Ectodermal cell (in vitro differentiated cells): ENCODE measurements around the gene TRIM28.
A peak's percentile ranks its signal among the peaks of the same experiment; 100 is the strongest.

Experiments used
- H3K27ac ChIP-seq: 2 replicates; pipeline ENCODE4 v1.7.0; 2013; ENCODE audit warnings: mild to moderate bottlenecking, low read depth, low read length; ENCODE audit not compliant: insufficient read depth, poor library complexity, severe bottlenecking
- H3K27me3 ChIP-seq: 2 replicates; pipeline ENCODE4 v1.7.0; 2013; ENCODE audit warnings: mild to moderate bottlenecking, low read length; ENCODE audit not compliant: insufficient read depth, control insufficient read depth, poor library complexity, severe bottlenecking
- H3K36me3 ChIP-seq: one replicate; pipeline ENCODE4 v1.7.0; 2013; ENCODE audit warnings: low read length; ENCODE audit not compliant: control insufficient read depth, insufficient read depth
- H3K4me1 ChIP-seq: one replicate; pipeline ENCODE4 v1.7.0; 2013; ENCODE audit warnings: low read length; ENCODE audit not compliant: control insufficient read depth, insufficient read depth
- H3K4me3 ChIP-seq: 2 replicates; pipeline ENCODE4 v1.7.0; 2013; ENCODE audit warnings: low read depth, low read length, control low read depth; ENCODE audit not compliant: insufficient read depth
- H3K9me3 ChIP-seq: 2 replicates; pipeline ENCODE4 v1.7.0; 2013; ENCODE audit warnings: mild to moderate bottlenecking, low read length, moderate library complexity; ENCODE audit not compliant: control insufficient read depth
- WGBS, 2 experiments: methylation state at CpG; one replicate each; pipeline ENCODE4 v1.1.7; 2013; ENCODE audit warnings: missing lambda C conversion rate in 2 of 2; 5-methylcytosine and 5-hydroxymethylcytosine counted together

Gene TRIM28

DNA sequence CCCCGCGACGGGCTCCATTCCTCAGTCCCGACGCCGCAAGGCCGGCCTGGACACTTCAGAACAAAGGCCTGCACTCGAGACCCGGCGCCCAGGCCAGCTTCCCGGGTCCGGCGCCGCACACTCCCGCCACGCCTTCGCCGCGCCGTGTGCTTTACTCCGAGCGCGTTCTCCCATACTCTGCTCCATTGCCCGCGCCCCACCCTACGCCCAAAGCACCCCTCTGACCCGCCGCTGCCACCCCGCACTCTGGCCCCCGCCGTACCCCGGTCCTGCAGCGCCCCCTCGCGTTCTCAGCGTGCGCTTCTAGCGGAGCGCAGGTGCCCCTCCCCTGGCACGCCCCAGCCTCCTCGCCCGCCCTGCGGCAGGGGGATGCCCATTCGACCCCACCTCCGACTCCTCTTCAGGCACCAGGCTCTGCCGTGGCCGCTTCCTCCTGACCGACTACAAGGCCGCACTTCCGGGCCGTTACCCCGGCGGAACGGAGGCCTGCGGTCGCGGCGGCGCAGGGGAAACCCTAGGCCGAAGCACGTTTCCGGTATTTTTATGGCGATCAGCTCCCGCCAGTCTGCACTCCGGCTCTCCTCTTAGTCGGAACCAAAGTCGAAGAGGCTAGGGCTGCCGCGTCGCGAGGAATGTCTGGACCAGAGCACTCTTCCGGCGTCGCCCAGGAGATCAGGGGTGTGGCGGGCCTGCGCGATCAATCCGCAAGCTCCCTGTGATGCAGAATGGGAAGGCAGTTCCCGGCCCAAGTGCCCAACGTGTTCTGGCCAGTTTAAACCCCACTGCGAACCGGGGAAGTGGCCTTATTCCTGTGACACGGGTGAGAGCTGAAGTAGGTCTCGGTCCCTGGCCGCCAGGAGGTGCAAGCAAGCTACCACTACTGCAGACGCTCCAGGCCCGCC is 24.3 kb upstream of the TRIM28 start, which contains the start of gene ZBTB45:
TSS of gene ZBTB45 (minus strand) at position 456 of the 902 bp plus-strand sequence. CDS start 2,137 bp downstream, outside the sequence.
- Histone ChIP-seq H3K27me3 (no peaks in the 10 kb centered on the region), H3K36me3 (peaks cover 10% of the 10 kb centered on the region), H3K27ac (peak within 1 kb of the TSS; percentile 97), H3K4me3 (peak within 1 kb of the TSS; percentile 80), H3K9me3 (no peaks in the 10 kb centered on the region), H3K4me1 (peaks cover 6% of the 10 kb centered on the region)
- 0% methylated on average over 87 of the region's 87 CpGs for WGBS, 2 experiments

DNA sequence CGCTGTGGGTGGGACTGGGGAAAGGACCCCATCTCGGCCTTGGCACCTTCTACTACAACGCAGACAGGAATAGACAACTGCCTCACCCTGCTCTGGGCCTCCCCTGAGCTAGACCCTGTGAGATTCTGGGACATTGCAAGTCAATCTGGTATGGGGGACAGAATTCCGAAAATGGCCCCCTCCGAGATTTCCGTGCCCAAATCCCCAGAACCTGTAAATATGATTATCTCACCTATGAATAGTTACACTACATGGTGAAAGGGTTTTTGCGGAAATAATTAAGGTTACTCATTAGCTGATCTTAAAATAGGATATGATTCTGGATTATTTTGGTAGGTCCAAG is 23.6 kb upstream of the TRIM28 start:
- Histone ChIP-seq H3K4me1 (peaks cover 6% of the 10 kb centered on the region), H3K27me3 (no peaks in the 10 kb centered on the region), H3K27ac (peak overlapping the region; percentile 97), H3K36me3 (peaks cover 10% of the 10 kb centered on the region), H3K4me3 (peak overlapping the region; percentile 80), H3K9me3 (no peaks in the 10 kb centered on the region)
- WGBS, 2 experiments: 27 to 31% methylated on average over 5 to 7 of the region's 7 CpGs

- Histone ChIP-seq H3K27ac (no peak overlapping the region), H3K27me3 (no peaks in the 10 kb centered on the region), H3K36me3 (peaks cover 4% of the 10 kb centered on the region), H3K4me1 (peaks cover 6% of the 10 kb centered on the region), H3K4me3 (no peak overlapping the region), H3K9me3 (no peaks in the 10 kb centered on the region)
- 89 to 94% methylated on average over 4 of the region's 4 CpGs for WGBS, 2 experiments
Measured at GRCh38 chr19:58521651-58522050, 22.2 kb upstream of the TRIM28 start.

DNA sequence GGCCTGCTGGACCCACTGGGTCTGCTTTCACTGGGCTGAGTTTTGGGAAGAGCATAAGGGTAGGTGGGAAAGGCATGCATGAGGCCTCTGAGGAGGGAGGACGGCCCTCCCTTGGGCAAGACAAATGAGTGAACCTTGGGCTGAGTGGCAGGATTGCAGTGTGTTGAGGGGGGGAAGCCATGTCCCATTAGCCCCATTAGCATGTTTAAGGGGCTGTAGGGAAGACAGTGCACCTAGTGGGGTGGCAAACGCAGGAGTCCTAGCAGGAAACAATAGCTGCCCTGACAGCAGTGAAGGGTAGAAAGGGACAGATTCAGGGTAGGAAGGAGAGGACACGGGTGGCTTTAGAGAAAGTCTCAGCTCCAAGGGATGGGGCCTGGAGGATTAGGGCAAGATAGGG is 21.2 kb upstream of the TRIM28 start:
- Histone ChIP-seq H3K27ac (no peak overlapping the region), H3K4me1 (peaks cover 6% of the 10 kb centered on the region), H3K4me3 (no peak overlapping the region), H3K27me3 (no peaks in the 10 kb centered on the region), H3K9me3 (no peaks in the 10 kb centered on the region), H3K36me3 (no peaks in the 10 kb centered on the region)
- WGBS, 2 experiments: 33 to 34% methylated on average over 3 of the region's 3 CpGs

DNA sequence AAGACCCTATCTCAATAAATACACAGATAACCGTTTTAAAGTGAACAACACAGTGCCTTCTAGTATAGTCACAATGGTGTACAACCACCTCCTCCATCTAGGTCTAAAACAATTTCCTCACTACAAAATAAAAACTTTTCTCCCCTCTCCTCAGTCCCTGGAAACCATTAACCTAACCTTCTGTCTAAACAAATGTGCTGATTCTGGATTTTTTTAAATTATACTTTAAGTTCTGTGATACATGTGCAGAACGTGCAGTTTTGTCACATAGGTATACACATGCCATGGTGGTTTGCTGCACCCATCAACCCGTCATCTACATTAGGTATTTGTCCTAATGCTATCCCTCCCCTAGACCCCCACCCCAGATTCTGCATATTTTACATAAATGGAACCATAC is 14.5 kb upstream of the TRIM28 start:
- H3K27ac ChIP-seq: no peak overlapping the region
- H3K4me3 ChIP-seq: no peak overlapping the region
- H3K4me1 ChIP-seq: no peaks in the 10 kb centered on the region
- peaks cover 11% of the 10 kb centered on the region for H3K27me3 ChIP-seq
- 78 to 83% methylated on average over 3 of the region's 3 CpGs for WGBS, 2 experiments
- no peaks in the 10 kb centered on the region for H3K9me3 ChIP-seq
- H3K36me3 ChIP-seq: no peaks in the 10 kb centered on the region

GRCh38 chr19:58531034-58531840 is 12.6 kb upstream of the TRIM28 start:
- Histone ChIP-seq H3K36me3 (no peaks in the 10 kb centered on the region), H3K9me3 (no peaks in the 10 kb centered on the region), H3K4me3 (no peak overlapping the region), H3K4me1 (no peaks in the 10 kb centered on the region), H3K27ac (no peak overlapping the region), H3K27me3 (peaks cover 11% of the 10 kb centered on the region)
- WGBS, 2 experiments: 88% methylated on average over 9 to 10 of the region's 10 CpGs

DNA sequence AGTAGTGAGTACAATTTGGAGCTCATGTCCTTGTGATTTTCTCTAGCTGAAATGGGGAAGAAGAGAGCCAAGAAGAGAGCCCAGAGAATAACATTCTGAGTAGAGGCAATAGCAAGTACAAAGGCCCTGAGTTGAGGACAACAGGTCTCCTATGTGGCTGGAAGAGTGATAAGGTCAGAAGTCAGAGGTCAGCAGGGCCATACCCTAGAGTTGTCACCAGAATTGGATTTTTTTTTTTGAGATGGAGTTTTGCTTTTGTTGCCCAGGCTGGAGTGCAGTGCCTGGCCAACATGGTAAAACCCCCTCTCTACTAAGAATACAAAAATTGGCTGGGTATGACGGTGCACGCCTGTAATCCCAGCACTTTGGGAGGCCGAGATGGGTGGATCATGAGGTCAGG is 8.0 kb upstream of the TRIM28 start:
- Histone ChIP-seq H3K27me3 (peaks cover 31% of the 10 kb centered on the region), H3K4me1 (no peaks in the 10 kb centered on the region), H3K9me3 (no peaks in the 10 kb centered on the region), H3K4me3 (no peak overlapping the region), H3K27ac (no peak overlapping the region), H3K36me3 (no peaks in the 10 kb centered on the region)
- WGBS, 2 experiments: 84 to 90% methylated on average over 3 of the region's 3 CpGs

- peaks cover 32% of the 10 kb centered on the region for H3K27me3 ChIP-seq
- H3K36me3 ChIP-seq: no peaks in the 10 kb centered on the region
- H3K27ac ChIP-seq: no peak overlapping the region
- no peak overlapping the region for H3K4me3 ChIP-seq
- 91 to 93% methylated on average over 8 of the region's 8 CpGs for whole genome bisulfite sequencing, 2 experiments
- no peaks in the 10 kb centered on the region for H3K4me1 ChIP-seq
- H3K9me3 ChIP-seq: no peaks in the 10 kb centered on the region
Measured at GRCh38 chr19:58536852-58537798, 6.7 kb upstream of the TRIM28 start.

DNA sequence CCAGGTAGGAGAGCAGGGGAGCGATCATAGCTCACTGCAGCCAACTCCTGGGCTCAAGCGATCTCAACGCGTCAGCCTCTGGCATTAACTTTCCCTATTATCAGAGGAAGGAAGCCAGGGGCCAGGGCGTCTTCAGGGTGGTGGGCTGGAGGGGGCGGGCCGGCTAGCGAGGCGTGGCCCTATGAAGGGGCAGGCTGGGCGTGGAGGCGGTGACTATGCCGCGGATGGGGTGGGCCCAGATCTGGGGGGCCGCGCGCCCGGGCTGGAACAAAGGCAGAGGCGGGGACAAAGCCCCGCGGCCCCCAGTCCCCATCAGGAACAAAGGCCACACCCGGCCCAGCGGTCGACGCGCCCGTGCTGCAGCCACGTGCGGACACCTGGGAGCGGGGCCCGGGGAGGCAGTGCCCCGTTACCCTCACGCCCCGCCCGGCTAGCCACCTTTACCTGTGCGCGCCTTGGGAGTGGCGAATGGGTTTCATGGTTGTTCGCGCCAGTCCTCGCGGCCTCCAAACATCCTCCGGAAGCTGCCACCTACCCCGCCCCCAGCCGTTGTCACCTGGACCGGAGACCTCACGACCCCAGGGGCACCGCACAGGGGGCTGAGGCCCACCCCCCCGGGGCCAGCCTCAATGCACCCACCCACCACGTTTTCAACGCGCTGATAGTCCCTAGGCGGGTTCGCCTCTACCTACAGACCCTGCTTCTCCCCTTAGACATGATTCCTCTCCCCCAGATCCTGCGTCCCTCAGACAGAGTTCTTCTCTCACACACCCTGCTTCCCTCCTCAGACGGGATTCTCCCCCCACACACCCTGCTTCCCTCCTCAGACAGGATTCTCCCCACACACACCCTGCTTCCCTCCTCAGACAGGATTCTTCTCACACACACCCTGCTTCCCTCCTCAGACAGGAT is 5.4 kb upstream of the TRIM28 start:
- 2% methylated on average over 55 of the region's 55 CpGs for WGBS, 2 experiments
- peak overlapping the region; percentile 50 for H3K4me3 ChIP-seq

More for the DNA sequence above, 5.4 kb upstream of the TRIM28 start:
- H3K27me3 ChIP-seq: peaks cover 39% of the 10 kb centered on the region
- peak overlapping the region; percentile 88 for H3K27ac ChIP-seq
- no peaks in the 10 kb centered on the region for H3K4me1 ChIP-seq
- H3K9me3 ChIP-seq: no peaks in the 10 kb centered on the region
- no peaks in the 10 kb centered on the region for H3K36me3 ChIP-seq
